HepG2 (cell line): Measurements from ENCODE around the gene DIPK1B. TPM values are rescaled to one million over a fixed set of nuclear protein-coding genes. Genes with fewer than 3 reads are reported as not detected.

Experiments
- ARNT2 ChIP-seq: sonication (generic); formaldehyde crosslinking; IDR thresholded peaks from 2 replicates; pipeline ENCODE4 v1.8.0; 2022; ENCODE audit warnings: mild to moderate bottlenecking, low read depth, missing genetic modification reagents, moderate library complexity
- ATF5 ChIP-seq: sonication (generic); formaldehyde crosslinking; IDR thresholded peaks from 2 replicates; pipeline ENCODE4 v1.4.0; 2020; ENCODE audit warnings: mild to moderate bottlenecking, low read depth, missing genetic modification reagents
- CREB1 ChIP-seq, 2 experiments: fragments of 450-650 bp in 1 of 2; IDR thresholded peaks; 2 replicates each; pipeline ENCODE4 v1.6.1; 2016 to 2017; ENCODE audit warnings: control low read depth in 1 of 2, mild to moderate bottlenecking in 1 of 2, missing compliant biosample characterization in 1 of 2, missing genetic modification characterization in 1 of 2
- GPN1 ChIP-seq: sonication (generic); formaldehyde crosslinking; IDR thresholded peaks from 2 replicates; pipeline ENCODE4 v1.5.1; 2020; ENCODE audit warnings: missing genetic modification reagents, borderline replicate concordance
- HMG20B ChIP-seq: conservative IDR thresholded peaks from 2 replicates; pipeline ENCODE4 v1.6.1; 2016; ENCODE audit warnings: missing genetic modification reagents, missing compliant biosample characterization
- MAF1 ChIP-seq: sonication (generic); formaldehyde crosslinking; IDR thresholded peaks from 2 replicates; pipeline ENCODE4 v1.5.0; 2020; ENCODE audit warnings: missing genetic modification reagents, borderline replicate concordance
- MYC ChIP-seq: sonication (generic); formaldehyde crosslinking; IDR thresholded peaks from 2 replicates; pipeline ENCODE4 v1.9.0; 2021; ENCODE audit warnings: missing genetic modification reagents, borderline replicate concordance
- NFYB ChIP-seq: sonication (generic); formaldehyde crosslinking; IDR thresholded peaks from 2 replicates; pipeline ENCODE4 v1.4.0; 2020; ENCODE audit warnings: missing genetic modification reagents
- NKX3-1 ChIP-seq: sonication (generic); formaldehyde crosslinking; IDR thresholded peaks from 2 replicates; pipeline ENCODE4 v1.5.0; 2020; ENCODE audit warnings: missing genetic modification reagents
- RARG ChIP-seq: sonication (generic); formaldehyde crosslinking; IDR thresholded peaks from 2 replicates; pipeline ENCODE4 v1.4.0; 2020; ENCODE audit warnings: low read depth, mild to moderate bottlenecking, missing genetic modification reagents
- RFX3 ChIP-seq: IDR thresholded peaks from 2 replicates; pipeline ENCODE4 v1.6.1; 2016; ENCODE audit warnings: missing biosample characterization, missing genetic modification reagents
- RNF2 ChIP-seq: fragments of 450-650 bp; conservative IDR thresholded peaks from 2 replicates; pipeline ENCODE4 v1.6.1; 2016; ENCODE audit warnings: low read depth
- SNAPC2 ChIP-seq: sonication (generic); formaldehyde crosslinking; IDR thresholded peaks from 2 replicates; pipeline ENCODE4 v1.8.1; 2022; ENCODE audit warnings: mild to moderate bottlenecking, missing genetic modification reagents
- SP1 ChIP-seq, 2 experiments: fragments of 450-650 bp in 1 of 2; sonication (generic) in 1 of 2; formaldehyde crosslinking in 1 of 2; IDR thresholded peaks; 2 replicates each; pipeline versions ENCODE4 v1.4.0 to v1.6.1; 2016 to 2020; ENCODE audit warnings: missing genetic modification reagents in 1 of 2
- TGIF2 ChIP-seq: IDR thresholded peaks from 2 replicates; pipeline ENCODE4 v1.6.1; 2016; ENCODE audit warnings: control low read depth, missing compliant biosample characterization
- TRIM24 ChIP-seq: sonication (generic); formaldehyde crosslinking; IDR thresholded peaks from 2 replicates; pipeline ENCODE4 v1.8.0; 2022; ENCODE audit warnings: mild to moderate bottlenecking, missing genetic modification reagents
- U2AF2 ChIP-seq: fragments of 200-400 bp; formaldehyde crosslinking; IDR thresholded peaks from 2 replicates; pipeline ENCODE4 v1.6.1; 2017; ENCODE audit warnings: low read depth, mild to moderate bottlenecking, low read length
- ZBTB20 ChIP-seq: sonication (generic); formaldehyde crosslinking; IDR thresholded peaks from 2 replicates; pipeline ENCODE4 v1.8.1; 2023; ENCODE audit warnings: missing genetic modification reagents, low read depth, mild to moderate bottlenecking, borderline replicate concordance
- ZBTB7B ChIP-seq: sonication (generic); formaldehyde crosslinking; IDR thresholded peaks from 2 replicates; pipeline ENCODE4 v1.4.0; 2020; ENCODE audit warnings: missing genetic modification reagents
- ZGPAT ChIP-seq: IDR thresholded peaks from 2 replicates; pipeline ENCODE4 v1.6.1; 2016; ENCODE audit warnings: mild to moderate bottlenecking
- ZNF10 ChIP-seq: sonication (generic); formaldehyde crosslinking; IDR thresholded peaks from 2 replicates; pipeline ENCODE4 v1.4.0; 2020; ENCODE audit warnings: mild to moderate bottlenecking, low read depth, missing genetic modification reagents, borderline replicate concordance
- ZNF180 ChIP-seq: sonication (generic); formaldehyde crosslinking; IDR thresholded peaks from 2 replicates; pipeline ENCODE4 v1.4.0; 2020; ENCODE audit warnings: low read depth, missing genetic modification reagents, borderline replicate concordance
- ZNF205 ChIP-seq: IDR thresholded peaks from 2 replicates; pipeline ENCODE4 v1.6.1; 2018; ENCODE audit warnings: missing biosample characterization, missing genetic modification reagents
- ZNF276 ChIP-seq: sonication (generic); formaldehyde crosslinking; IDR thresholded peaks from 2 replicates; pipeline ENCODE4 v1.4.0; 2020; ENCODE audit warnings: mild to moderate bottlenecking, low read depth, missing genetic modification reagents
- ZNF883 ChIP-seq: sonication (generic); formaldehyde crosslinking; IDR thresholded peaks from 2 replicates; pipeline ENCODE4 v1.5.1; 2020; ENCODE audit warnings: mild to moderate bottlenecking, missing genetic modification reagents; ENCODE audit errors: not compliant biosample characterization
- polyA plus RNA-seq, 8 experiments: library from polyadenylated mRNA; depleted of rRNA in 3 of 8; stranded (reverse) in 7 of 8; unstranded in 1 of 8; fragments of >200 nt; fragmentation: Illumina TruSeq in 4 of 8; extraction: Trizol in 4 of 8; gene quantifications; 2 replicates each; pipeline versions ENCODE4 v1.2.1 to v1.2.3, GENCODE V29; 2011 to 2016; ENCODE audit warnings: low read depth in 4 of 8, missing spikeins in 1 of 8, mixed read lengths in 1 of 8; ENCODE audit not compliant: insufficient read depth in 1 of 8
- total RNA-seq, 5 experiments: library from RNA; depleted of rRNA; stranded (reverse); fragments of >200 nt; fragmentation: Illumina TruSeq; extraction: Trizol; gene quantifications; 2 replicates each; pipeline ENCODE4 v1.2.3, GENCODE V29; 2016; ENCODE audit warnings: low read depth in 1 of 5
- TF ChIP-seq, protein P1 (sequence below): IDR thresholded peaks from 2 replicates; pipeline ENCODE4 v1.6.1; 2016

Gene DIPK1B
- total and polyA plus RNA-seq, 2 of the 13 experiments (the other 11 are each of a cell fraction or from before 2014, with no cell fraction given) = 0.18 to 3.9 TPM

GRCh38 chr9:136740971-136741882 lies 28.9 kb downstream of the DIPK1B start (continued):
- TF ChIP-seq MAF1 (CRISPR knock-in tag) = no peak
- TF ChIP-seq NFYB (CRISPR knock-in tag) = no peak
- peak; percentile 69; the same call in 1 of the 2 replicates for TF ChIP-seq TGIF2
- no peak for TF ChIP-seq SNAPC2 (CRISPR knock-in tag)
- TF ChIP-seq RNF2 = 0 out of 2 replicates have a peak, but pooled peaks have one; percentile 45
- peak; percentile 64 for TF ChIP-seq ZNF883
- no peak for TF ChIP-seq RARG (CRISPR knock-in tag)
- 0 out of 2 replicates have a peak, but pooled peaks have one; percentile 43 for TF ChIP-seq NKX3-1 (CRISPR knock-in tag)
- no peak for TF ChIP-seq ZNF180 (CRISPR knock-in tag)
- TF ChIP-seq, protein P1, sequence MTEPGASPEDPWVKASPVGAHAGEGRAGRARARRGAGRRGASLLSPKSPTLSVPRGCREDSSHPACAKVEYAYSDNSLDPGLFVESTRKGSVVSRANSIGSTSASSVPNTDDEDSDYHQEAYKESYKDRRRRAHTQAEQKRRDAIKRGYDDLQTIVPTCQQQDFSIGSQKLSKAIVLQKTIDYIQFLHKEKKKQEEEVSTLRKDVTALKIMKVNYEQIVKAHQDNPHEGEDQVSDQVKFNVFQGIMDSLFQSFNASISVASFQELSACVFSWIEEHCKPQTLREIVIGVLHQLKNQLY = peak; percentile 95
- no peak for TF ChIP-seq RFX3 (CRISPR knock-in tag)
- peak; percentile 52; the same call in 1 of the 2 replicates for TF ChIP-seq ZGPAT (CRISPR knock-in tag)
- TF ChIP-seq ATF5 (CRISPR knock-in tag) = no peak
- no peak for TF ChIP-seq U2AF2
- TF ChIP-seq CREB1 (IDR thresholded peaks at IDR 0.05) = no peak
- TF ChIP-seq CREB1 (CRISPR knock-in tag; IDR thresholded peaks at IDR 0.05) = no peak
- no peak for TF ChIP-seq SP1 (IDR thresholded peaks at IDR 0.05)
- TF ChIP-seq SP1 (CRISPR knock-in tag; IDR thresholded peaks at IDR 0.05) = no peak
- 0 out of 2 replicates have a peak, but pooled peaks have one; percentile 24 for TF ChIP-seq ZBTB7B (CRISPR knock-in tag)
- peak; percentile 62; the same call in 1 of the 2 replicates for TF ChIP-seq ARNT2
- peak; percentile 26; the same call in 1 of the 2 replicates for TF ChIP-seq ZBTB20 (CRISPR knock-in tag)
- no peak for TF ChIP-seq ZNF10 (CRISPR knock-in tag)
- no peak for TF ChIP-seq HMG20B (CRISPR knock-in tag)
- TF ChIP-seq ZNF276 (CRISPR knock-in tag) = peak; percentile 73; the same call in 1 of the 2 replicates
- peak; percentile 86 for TF ChIP-seq MYC (CRISPR knock-in tag)
- no peak for TF ChIP-seq TRIM24 (CRISPR knock-in tag)
- no peak for TF ChIP-seq ZNF205 (CRISPR knock-in tag)
- no peak for TF ChIP-seq GPN1 (CRISPR knock-in tag)
